GM12892 (cell line): ENCODE results near the gene H6PD.

Experiments
- POLR2A ChIP-seq: IDR thresholded peaks from 2 replicates; pipeline ENCODE4 v1.6.1; 2011; ENCODE audit warnings: low read depth, low read length, control low read depth
- POLR2AphosphoS5 ChIP-seq: IDR thresholded peaks from 2 replicates; pipeline ENCODE4 v1.6.1; 2011; ENCODE audit warnings: low read depth, low read length, control low read depth

- TF ChIP-seq POLR2A (no peak), POLR2AphosphoS5 (no peak)
Measured at GRCh38 chr1:9280015-9280860, 45.7 kb downstream of the H6PD start.
